Measurements from ENCODE around the gene ELOVL1.

Gene ELOVL1

DNA sequence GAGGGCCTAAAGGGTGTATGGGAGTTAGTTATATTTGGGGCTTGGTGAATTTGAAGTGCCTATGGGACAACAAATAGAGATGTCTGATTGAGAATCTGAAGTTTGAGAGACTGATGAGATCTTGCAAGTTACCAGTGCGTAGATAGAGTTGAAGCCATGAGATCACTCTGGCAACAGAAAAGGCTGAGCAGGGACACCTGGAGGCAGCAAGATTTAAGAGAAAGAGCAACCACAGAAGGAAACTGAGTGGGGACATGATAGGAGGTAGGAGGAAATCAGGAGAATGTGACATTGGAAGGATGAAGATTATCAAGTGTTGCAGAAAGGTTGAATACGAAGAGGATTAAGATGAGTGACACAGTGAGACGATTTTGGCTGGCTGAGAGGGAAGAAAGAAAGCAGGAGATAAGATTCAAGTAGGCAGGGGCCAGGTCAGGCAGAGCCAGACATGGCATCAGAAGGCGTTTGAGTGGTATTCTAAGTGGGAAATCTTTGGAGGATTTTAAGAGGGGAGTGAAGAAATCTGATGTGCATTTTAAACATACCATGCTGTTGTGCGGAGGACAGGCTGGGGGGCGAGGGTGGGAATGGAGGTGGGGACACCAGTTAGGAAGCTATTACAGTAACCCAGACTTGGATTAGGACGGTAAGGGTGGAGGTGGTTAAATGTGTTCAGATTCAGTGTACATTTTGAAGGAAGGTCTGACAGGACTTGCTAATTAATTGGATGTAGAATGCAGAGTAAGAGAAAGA, 33.2 kb downstream of the ELOVL1 start:
- no peak overlapping the region for H3K27ac Mint-ChIP-seq
- peaks cover 8% of the 10 kb centered on the region for H3K4me1 Mint-ChIP-seq

DNA sequence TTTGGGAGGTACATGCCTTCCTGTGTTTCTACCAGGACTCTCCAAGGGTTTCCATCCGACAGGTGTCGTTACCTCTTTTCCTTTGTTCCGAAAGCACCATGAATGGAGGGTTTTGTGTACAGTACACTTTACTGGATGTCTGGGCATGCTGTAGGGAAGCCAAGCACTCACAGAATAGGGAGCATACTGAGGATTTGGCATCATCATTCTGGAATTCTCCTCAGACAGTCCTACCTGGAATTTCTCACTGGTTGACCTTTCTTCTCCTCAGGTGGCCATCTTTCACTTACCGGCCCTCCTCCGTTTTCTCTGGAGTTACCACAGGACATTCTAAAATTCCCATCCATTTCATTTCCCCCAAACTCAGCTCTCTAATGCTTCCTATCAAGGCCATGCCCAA, 36.1 kb downstream of the ELOVL1 start:
- no peak overlapping the region for H3K4me3 Mint-ChIP-seq
- no peak for ATAC-seq
- no peaks in the 10 kb centered on the region for H3K9me3 Mint-ChIP-seq
- no peak overlapping the region for H3K27ac Mint-ChIP-seq
- H3K36me3 Mint-ChIP-seq, result no peaks in the 10 kb centered on the region
- peaks cover 8% of the 10 kb centered on the region for H3K4me1 Mint-ChIP-seq
- no peaks in the 10 kb centered on the region for H3K27me3 Mint-ChIP-seq

More for the DNA sequence above, 33.2 kb downstream of the ELOVL1 start:
- Mint-ChIP-seq H3K36me3 (no peaks in the 10 kb centered on the region), H3K9me3 (no peaks in the 10 kb centered on the region), H3K27me3 (no peaks in the 10 kb centered on the region), H3K4me3 (no peak overlapping the region)
- ATAC-seq, result no peak

DNA sequence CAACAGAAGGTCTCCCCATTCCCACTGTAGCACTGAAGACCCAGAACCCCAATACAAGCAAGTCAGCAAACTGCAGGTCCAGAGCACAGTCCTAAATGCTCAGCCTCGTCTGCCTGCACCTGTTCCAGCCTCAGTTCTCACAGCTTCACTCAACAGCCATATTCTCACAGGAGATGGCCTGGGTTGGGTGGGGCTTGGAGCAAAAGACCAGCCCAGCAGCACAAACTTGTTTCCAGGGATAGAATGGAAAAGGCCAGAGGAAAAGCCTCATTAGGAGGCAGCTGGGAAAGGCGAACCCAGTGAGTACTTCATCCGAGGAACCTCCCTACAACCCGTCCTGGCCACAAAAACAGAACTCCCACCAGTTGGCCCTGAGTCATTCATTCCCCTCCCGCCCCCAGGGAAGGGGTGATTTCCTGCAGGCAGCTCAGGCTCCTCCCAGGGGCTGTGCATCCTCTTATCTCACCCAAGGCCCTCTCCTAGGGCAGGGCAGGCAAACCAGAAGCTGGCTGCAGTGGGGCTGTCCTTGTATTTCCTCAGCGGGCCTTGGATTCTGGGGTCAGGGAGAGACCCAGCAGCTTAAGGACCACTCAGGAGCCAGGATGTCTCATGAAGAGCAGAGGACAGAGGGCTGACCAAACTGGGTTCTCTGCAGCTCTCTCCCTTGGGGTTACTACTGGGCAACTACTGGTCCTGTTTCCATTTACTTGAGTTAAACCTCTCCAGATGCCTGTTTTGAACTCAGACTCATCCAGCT, 37.6 kb downstream of the ELOVL1 start:
- Mint-ChIP-seq H3K9me3 (peaks cover 2% of the 10 kb centered on the region), H3K36me3 (peaks cover under 1% of the 10 kb centered on the region), H3K27me3 (no peaks in the 10 kb centered on the region), H3K4me3 (no peak overlapping the region), H3K4me1 (peaks cover 8% of the 10 kb centered on the region), H3K27ac (no peak overlapping the region)
- ATAC-seq, result peak; percentile 73

DNA sequence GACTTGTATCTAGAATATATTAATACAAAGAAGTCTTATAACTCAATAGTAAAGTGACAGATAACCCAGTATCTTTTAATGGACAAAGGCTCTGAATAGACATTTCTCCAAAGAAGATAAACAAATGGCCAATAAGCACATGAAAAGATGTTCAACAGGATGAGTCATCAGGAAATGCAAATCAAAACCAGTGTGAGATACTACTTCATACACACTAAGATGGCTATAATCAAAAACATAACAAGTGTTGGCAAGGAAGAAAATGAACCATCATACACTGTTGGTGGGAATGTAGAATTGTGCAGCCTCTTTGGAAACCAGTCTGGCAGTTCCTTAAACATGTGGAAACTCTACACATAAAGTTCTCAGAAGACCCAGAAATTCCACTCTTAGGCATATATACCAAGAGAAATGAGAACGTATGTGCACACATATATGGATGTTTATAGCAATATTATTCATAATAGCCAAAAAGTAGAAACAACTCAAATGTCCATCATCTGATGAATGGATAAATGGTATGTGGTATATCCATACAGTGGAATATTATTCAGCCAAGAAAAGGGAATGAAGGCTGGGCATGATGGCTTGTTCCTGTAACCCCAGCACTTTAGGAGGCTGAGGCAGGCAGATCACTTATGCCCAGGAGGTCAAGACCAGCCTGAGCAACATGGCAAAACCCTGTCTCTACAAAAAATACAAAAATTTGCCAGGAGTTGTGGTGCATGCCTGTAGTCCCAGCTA, 40.1 kb downstream of the ELOVL1 start:
- Mint-ChIP-seq H3K36me3 (peaks cover 8% of the 10 kb centered on the region), H3K27ac (no peak overlapping the region), H3K9me3 (peaks cover 10% of the 10 kb centered on the region)

DNA sequence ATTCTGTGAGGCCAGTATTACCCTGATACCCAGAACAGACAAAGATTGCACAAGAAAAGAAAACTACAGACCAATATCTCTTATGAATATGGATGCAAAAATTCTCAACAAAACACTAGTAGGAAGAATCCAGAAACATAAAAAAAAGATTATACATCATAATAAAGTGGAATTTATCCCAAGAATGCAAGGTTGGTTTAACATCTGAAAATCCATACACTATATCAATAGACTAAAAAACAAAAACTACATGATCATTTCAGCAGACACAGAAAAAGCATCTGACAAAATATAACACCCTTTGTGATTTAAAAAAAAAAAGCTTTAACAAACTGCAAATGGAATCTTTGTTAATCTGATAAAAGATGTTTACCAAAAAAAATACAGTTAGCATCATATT, 42.4 kb downstream of the ELOVL1 start:
- no peak for ATAC-seq
- Mint-ChIP-seq H3K27me3 (no peaks in the 10 kb centered on the region), H3K27ac (no peak overlapping the region), H3K4me1 (peaks cover 6% of the 10 kb centered on the region), H3K9me3 (peaks cover 10% of the 10 kb centered on the region), H3K4me3 (no peak overlapping the region), H3K36me3 (peaks cover 8% of the 10 kb centered on the region)

More for the DNA sequence above, 40.1 kb downstream of the ELOVL1 start:
- no peaks in the 10 kb centered on the region for H3K27me3 Mint-ChIP-seq
- H3K4me3 Mint-ChIP-seq, result no peak overlapping the region
- peaks cover 8% of the 10 kb centered on the region for H3K4me1 Mint-ChIP-seq
- no peak for ATAC-seq

DNA sequence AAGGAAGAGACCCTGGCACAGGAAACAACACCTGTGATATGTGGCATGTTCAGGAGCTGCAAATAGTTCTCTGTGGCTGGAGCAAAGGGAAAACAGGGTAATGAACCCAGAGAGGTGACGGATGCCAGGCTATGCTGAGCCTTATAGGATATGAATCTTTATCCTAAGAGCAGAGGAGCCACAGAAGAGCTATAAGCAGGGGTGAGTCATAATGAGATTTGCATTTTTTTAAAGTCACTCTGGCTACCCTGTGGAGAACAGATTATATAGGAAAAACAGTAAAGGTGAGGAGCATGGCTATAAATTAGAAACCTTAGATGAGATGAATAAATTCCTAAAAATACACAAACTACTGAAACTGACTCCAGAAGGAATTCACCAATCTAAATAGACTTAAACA, 43.0 kb downstream of the ELOVL1 start:
- H3K9me3 Mint-ChIP-seq, result peaks cover 10% of the 10 kb centered on the region
- H3K27me3 Mint-ChIP-seq, result no peaks in the 10 kb centered on the region
- H3K36me3 Mint-ChIP-seq, result peaks cover 8% of the 10 kb centered on the region
- H3K4me3 Mint-ChIP-seq, result no peak overlapping the region
- ATAC-seq, result no peak
- no peak overlapping the region for H3K27ac Mint-ChIP-seq
- peaks cover under 1% of the 10 kb centered on the region for H3K4me1 Mint-ChIP-seq

DNA sequence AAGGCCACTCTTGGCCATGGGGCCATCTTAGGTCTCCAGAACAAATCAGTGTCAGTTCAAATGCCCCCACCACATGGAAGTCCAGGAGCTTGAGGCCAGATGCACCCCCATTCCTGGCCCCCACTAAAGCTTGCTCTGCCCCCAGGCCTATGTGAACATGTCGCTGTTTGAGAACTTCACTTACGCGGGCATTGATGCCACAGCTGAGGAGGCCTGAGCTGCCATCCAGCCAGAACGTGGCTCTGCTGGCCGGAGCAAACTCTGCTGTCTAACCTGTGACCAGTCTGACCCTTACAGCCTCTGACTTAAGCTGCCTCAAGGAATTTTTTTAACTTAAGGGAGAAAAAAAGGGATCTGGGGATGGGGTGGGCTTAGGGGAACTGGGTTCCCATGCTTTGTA, 45.3 kb downstream of the ELOVL1 start:
- Mint-ChIP-seq H3K27me3 (no peaks in the 10 kb centered on the region), H3K4me3 (no peak overlapping the region), H3K9me3 (peaks cover 10% of the 10 kb centered on the region), H3K4me1 (peaks cover 5% of the 10 kb centered on the region), H3K36me3 (peaks cover 8% of the 10 kb centered on the region), H3K27ac (no peak overlapping the region)
- no peak for ATAC-seq

DNA sequence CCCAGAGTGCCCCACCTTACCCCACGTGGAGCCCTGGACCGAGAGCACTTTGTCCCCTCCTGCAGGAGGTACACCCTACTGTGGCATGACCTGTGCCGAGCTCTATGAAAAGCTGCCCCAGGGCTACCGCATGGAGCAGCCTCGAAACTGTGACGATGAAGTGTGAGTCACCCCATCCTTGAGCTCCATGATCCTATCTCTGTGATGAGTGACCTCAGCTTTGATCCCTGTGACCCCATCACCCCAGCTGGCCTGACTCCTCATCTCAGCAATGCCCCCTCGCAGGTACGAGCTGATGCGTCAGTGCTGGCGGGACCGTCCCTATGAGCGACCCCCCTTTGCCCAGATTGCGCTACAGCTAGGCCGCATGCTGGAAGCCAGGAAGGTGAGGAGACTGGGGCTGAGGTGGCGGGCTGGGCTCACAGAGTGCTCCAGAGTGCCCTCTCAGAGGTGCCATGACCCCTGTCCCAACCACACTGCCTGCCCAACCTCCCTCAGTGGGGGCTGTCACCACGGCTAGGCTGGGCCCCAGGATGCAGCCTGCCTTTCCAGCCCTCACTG, 46.4 kb downstream of the ELOVL1 start:
- ATAC-seq, result no peak
- Mint-ChIP-seq H3K9me3 (peaks cover 10% of the 10 kb centered on the region), H3K27ac (no peak overlapping the region), H3K36me3 (peaks cover 8% of the 10 kb centered on the region), H3K4me1 (peaks cover 5% of the 10 kb centered on the region), H3K27me3 (no peaks in the 10 kb centered on the region), H3K4me3 (no peak overlapping the region)

DNA sequence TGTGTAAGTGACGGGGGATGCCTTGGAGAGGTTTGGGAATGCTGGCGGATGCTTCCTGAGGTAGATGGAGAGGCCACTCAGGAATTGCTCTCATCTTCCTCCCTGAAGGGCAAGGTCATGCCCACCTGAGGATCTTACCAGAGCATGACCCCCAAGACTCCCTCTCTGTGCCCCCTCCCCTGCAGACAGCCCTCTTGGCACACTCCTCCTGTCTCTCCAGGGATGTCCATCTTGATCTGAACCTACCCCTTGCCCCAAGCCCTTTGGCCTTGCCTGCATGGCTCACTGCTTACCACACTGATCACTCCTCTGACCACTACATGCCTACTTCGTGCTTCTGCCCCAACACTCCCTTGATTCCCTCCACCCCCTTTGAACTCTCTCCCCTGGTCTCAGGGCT, 48.0 kb downstream of the ELOVL1 start:
- peaks cover 3% of the 10 kb centered on the region for H3K36me3 Mint-ChIP-seq
- H3K27ac Mint-ChIP-seq, result no peak overlapping the region
- H3K27me3 Mint-ChIP-seq, result no peaks in the 10 kb centered on the region
- peaks cover 6% of the 10 kb centered on the region for H3K9me3 Mint-ChIP-seq
- peaks cover 5% of the 10 kb centered on the region for H3K4me1 Mint-ChIP-seq
- no peak overlapping the region for H3K4me3 Mint-ChIP-seq
- ATAC-seq, result peak; percentile 38

DNA sequence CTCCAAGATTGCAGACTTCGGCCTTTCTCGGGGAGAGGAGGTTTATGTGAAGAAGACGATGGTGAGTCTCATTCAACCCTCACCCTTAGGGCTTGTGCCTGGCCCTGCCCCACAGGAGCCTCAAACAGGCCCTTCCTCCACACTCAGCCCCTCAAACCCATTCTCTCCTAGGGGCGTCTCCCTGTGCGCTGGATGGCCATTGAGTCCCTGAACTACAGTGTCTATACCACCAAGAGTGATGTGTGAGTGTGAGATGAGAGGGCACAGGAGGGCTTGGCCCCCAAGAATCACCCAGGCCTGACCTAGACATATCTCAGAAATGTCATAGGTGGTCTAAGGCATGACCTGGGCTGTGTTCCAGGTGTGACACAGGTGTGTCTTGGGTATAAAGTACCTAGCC, 48.5 kb downstream of the ELOVL1 start:
- H3K9me3 Mint-ChIP-seq, result peaks cover 2% of the 10 kb centered on the region

DNA sequence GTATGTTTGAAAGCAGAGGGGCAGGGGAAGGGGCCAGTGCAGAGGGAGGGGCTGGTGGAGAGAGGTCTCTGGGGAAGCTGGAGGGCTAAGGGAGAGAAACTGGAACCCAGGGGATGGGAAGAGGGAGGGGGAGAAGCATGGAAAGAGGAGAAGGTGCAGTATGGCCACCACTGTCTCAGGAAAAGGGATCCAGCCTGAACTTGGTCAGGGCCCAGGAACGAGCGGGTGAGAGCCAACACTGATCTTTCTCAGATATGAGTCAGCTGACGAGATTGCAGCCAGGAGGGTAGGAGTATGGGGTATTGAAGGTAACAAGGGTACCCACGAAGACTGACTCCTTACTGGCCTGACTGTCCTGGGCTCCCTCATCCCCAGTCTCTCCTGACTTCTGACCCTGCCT, 49.0 kb downstream of the ELOVL1 start:
- Mint-ChIP-seq H3K9me3 (no peaks in the 10 kb centered on the region), H3K36me3 (no peaks in the 10 kb centered on the region), H3K27ac (no peak overlapping the region), H3K27me3 (no peaks in the 10 kb centered on the region), H3K4me1 (peaks cover 5% of the 10 kb centered on the region), H3K4me3 (no peak overlapping the region)
- peak; percentile 13 for ATAC-seq

More for the DNA sequence above, 48.5 kb downstream of the ELOVL1 start:
- H3K36me3 Mint-ChIP-seq, result no peaks in the 10 kb centered on the region
- peak; percentile 6 for ATAC-seq
- H3K27me3 Mint-ChIP-seq, result no peaks in the 10 kb centered on the region
- no peak overlapping the region for H3K4me3 Mint-ChIP-seq
- peaks cover 5% of the 10 kb centered on the region for H3K4me1 Mint-ChIP-seq
- no peak overlapping the region for H3K27ac Mint-ChIP-seq

DNA sequence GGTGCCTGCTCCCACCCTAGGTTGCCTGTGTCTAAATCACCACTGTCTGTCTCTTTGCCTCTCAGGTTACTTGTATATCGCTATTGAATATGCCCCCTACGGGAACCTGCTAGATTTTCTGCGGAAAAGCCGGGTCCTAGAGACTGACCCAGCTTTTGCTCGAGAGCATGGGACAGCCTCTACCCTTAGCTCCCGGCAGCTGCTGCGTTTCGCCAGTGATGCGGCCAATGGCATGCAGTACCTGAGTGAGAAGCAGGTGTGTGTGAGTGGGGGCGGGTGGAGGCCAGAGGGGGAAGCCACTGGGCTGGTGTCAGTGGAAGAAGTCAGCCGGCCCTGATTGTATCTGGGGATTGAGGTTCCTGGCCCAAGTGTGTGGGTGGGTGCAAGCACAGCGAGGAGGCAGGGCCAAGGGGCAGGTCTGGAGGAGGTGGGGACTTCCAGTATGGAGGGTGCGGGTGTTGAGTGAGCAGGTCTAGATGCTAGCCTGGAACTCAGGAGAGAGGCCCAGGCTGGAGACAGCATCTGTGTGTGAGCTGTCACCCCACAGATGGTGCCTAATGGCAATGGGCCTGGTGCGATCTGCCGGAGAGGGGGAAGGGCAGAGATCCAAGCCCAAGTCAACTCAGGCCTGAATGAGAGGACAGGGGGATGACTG, 49.9 kb downstream of the ELOVL1 start:
- ATAC-seq, result no peak
- Mint-ChIP-seq H3K27me3 (no peaks in the 10 kb centered on the region), H3K36me3 (no peaks in the 10 kb centered on the region), H3K4me1 (peaks cover 5% of the 10 kb centered on the region), H3K27ac (no peak overlapping the region), H3K4me3 (no peak overlapping the region), H3K9me3 (no peaks in the 10 kb centered on the region)

DNA sequence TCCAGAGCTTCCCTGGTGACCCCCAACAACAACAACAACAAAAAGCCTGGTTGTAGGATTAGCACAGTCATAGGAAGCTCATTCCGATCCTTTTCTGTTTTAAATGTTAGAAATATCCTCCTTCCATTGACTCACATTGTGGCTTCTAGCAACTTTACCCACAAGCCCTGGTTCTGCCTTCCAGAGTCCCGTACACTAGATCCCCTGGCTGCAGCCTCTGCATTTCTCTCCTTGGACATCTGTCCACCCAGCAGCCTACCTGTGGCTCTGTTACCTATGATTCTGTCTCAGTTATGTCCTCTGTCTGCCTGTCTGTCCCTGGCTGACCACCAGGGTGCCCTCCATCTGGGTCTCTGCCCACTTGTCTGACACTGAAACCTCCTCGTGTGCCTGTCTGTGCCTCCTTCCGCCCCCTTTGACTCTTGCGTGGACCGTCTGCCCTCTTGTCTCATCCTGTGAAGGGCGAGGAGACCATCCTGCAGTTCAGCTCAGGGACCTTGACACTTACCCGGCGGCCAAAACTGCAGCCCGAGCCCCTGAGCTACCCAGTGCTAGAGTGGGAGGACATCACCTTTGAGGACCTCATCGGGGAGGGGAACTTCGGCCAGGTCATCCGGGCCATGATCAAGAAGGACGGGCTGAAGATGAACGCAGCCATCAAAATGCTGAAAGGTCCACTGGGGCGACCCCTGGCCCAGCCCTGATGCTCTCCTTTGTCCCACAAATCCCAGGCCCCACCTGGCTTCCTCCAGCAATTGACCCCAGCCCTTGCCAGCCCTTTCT, 50.9 kb downstream of the ELOVL1 start:
- no peak overlapping the region for H3K27ac Mint-ChIP-seq
- no peaks in the 10 kb centered on the region for H3K36me3 Mint-ChIP-seq
- no peak overlapping the region for H3K4me3 Mint-ChIP-seq
- H3K27me3 Mint-ChIP-seq, result peaks cover under 1% of the 10 kb centered on the region
- no peak for ATAC-seq
- peaks cover 5% of the 10 kb centered on the region for H3K4me1 Mint-ChIP-seq
- no peaks in the 10 kb centered on the region for H3K9me3 Mint-ChIP-seq
